ENCODE data around the gene LEUTX.

GRCh38 chr19:39825531-39826076 is 47.0 kb downstream of the LEUTX start:
- no peak for TF ChIP-seq YY1 (IDR thresholded peaks at IDR 0.05; ENCODE audit: insufficient read depth, insufficient read length)
- no peak for TF ChIP-seq ZNF274 (IDR thresholded peaks at IDR 0.05; ENCODE audit: low read depth, low read length)

Data from NT2/D1 (cell line).